HG02571 (cell line): ENCODE measurements around the gene FOXA1.

Experiments
- ATAC-seq: cut with Tn5 transposase; IDR thresholded peaks from one replicate; pipeline ENCODE4 v1.9.1; 2021; ENCODE audit warnings: mild to moderate bottlenecking, moderate library complexity; ENCODE audit not compliant: unreplicated experiment

The FOXA1 gene

GRCh38 chr14:37594971-37595808 is at the start of gene FOXA1, which contains the start of gene TTC6:
Gene FOXA1, minus strand, starts transcription at chr14:37595249. Its CDS starts 277 bp downstream, at chr14:37594972.
Gene TTC6, plus strand, starts transcription at chr14:37595629. Its CDS starts 26,436 bp downstream, at chr14:37622065.
- no peak for ATAC-seq

GRCh38 chr14:37643701-37644100 is 48.7 kb upstream of the FOXA1 start:
- no peak for ATAC-seq

GRCh38 chr14:37642125-37642524 is 47.1 kb upstream of the FOXA1 start:
- ATAC-seq = no peak

- ATAC-seq = no peak
Measured at GRCh38 chr14:37641117-37641516, 46.1 kb upstream of the FOXA1 start.

- no peak for ATAC-seq
Measured at GRCh38 chr14:37638599-37638998, 43.5 kb upstream of the FOXA1 start.

GRCh38 chr14:37637341-37637740 is 42.3 kb upstream of the FOXA1 start:
- no peak for ATAC-seq

GRCh38 chr14:37625597-37626595 is 30.8 kb upstream of the FOXA1 start:
- no peak for ATAC-seq

GRCh38 chr14:37623971-37624370 is 28.9 kb upstream of the FOXA1 start:
- no peak for ATAC-seq

- no peak for ATAC-seq
Measured at GRCh38 chr14:37623426-37623951, 28.4 kb upstream of the FOXA1 start.

- no peak for ATAC-seq
Measured at GRCh38 chr14:37622231-37622923, 27.3 kb upstream of the FOXA1 start.

GRCh38 chr14:37620856-37621255 is 25.8 kb upstream of the FOXA1 start:
- no peak for ATAC-seq

- ATAC-seq = no peak
Measured at GRCh38 chr14:37618498-37619028, 23.5 kb upstream of the FOXA1 start.

GRCh38 chr14:37617864-37618365 is 22.9 kb upstream of the FOXA1 start:
- no peak for ATAC-seq

GRCh38 chr14:37616853-37617252 is 21.8 kb upstream of the FOXA1 start:
- no peak for ATAC-seq

GRCh38 chr14:37615582-37616289 is 20.7 kb upstream of the FOXA1 start:
- no peak for ATAC-seq

- ATAC-seq = no peak
Measured at GRCh38 chr14:37610945-37611523, 16.0 kb upstream of the FOXA1 start.

- no peak for ATAC-seq
Measured at GRCh38 chr14:37608649-37609048, 13.6 kb upstream of the FOXA1 start.

- no peak for ATAC-seq
Measured at GRCh38 chr14:37606678-37607077, 11.6 kb upstream of the FOXA1 start.

- no peak for ATAC-seq
Measured at GRCh38 chr14:37603688-37604251, 8.7 kb upstream of the FOXA1 start.
